ENCODE measurements around the gene ANKS3.

ANKS3 gene

DNA sequence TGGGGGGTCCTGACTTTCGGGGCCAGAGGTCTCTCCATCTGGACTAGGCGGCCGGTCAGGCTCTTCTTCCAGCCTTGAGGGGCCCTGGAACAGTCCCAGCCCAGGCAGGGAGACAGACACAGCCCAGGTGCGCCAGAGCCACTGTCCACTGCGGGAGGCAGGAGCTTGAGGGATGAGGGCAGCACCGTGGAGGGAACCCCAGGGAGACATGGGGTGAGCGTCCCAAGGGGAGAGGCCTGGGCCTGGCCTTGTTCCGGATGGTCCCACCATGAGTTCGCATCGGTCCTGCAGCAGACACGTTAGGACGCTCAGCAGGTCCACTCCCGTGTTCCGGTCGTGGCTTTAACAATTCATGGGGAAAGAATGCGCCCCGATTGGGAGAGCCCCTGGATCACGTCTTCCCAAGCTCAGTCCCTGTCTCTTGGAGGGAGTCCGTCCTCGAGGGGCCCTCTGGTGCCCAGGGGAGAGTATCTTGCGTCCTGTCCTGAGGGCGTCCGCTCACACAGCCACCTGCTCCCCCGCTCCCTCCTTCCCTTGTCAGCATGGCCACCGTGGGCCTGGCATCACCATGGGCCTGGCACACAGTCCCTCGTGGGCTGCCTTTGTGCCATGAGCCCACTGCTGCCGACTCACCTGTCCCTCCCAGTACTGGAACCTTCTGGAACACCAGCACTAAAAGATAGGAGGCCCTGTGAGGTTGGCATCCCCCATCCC lies 47.4 kb downstream of the ANKS3 start:
- no peaks in the 10 kb centered on the region for H3K27me3 ChIP-seq (ENCODE audit: insufficient read depth, low read length)
- H3K4me3 ChIP-seq (ENCODE audit: low read length) = no peak overlapping the region
- peaks cover 35% of the 10 kb centered on the region for H3K36me3 ChIP-seq (ENCODE audit: insufficient read depth, low read length)
- WGBS = 92% methylated on average over 27 of the region's 27 CpGs
- no peak overlapping the region; the same call in 1 of the 2 replicates for H3K9ac ChIP-seq (ENCODE audit: low read depth, low read length)
- no peaks in the 10 kb centered on the region for H3K9me3 ChIP-seq (ENCODE audit: insufficient read depth, low read depth, low read length)
- H3K27ac ChIP-seq (ENCODE audit: low read depth, low read length) = no peak overlapping the region
- H3K4me1 ChIP-seq (ENCODE audit: insufficient read depth, low read length) = no peaks in the 10 kb centered on the region

DNA sequence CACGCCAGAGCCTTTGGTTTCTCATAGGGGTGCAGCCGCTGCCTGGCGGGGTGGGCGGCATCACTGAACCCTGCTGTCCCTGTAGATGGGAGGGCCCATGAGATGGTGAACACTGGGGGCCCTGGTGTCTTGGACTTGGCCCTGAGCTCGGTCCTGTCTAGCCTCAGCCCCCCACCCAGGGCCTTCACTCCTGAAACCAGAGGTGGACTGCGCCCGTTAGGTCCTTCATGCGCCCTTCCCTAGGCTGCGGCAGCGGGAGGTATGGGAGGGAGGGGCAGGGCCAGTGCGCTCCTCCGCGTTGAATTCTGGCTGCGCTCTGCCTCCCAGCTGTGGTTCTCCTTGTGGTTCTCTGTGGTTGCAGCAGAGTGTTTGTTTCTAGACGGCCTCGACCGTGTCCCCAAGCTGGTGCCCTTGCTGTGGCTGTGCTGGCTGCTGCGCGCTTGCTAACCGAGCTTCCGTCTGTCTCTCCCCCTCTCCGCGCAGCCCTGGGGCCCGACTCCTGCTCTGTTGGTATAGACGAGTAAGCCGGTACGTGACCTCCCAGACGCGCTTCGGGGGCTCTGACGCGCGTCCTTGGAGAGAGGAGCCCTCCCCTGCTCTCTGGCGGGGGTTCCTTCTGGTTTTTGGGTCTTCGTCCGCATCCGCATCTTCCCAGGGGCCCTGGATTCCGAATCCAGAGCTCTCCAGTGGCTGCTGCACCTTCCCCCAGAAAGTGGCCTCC lies 48.1 kb downstream of the ANKS3 start:
- H3K9ac ChIP-seq (ENCODE audit: low read depth, low read length) = no peak overlapping the region
- no peaks in the 10 kb centered on the region for H3K9me3 ChIP-seq (ENCODE audit: insufficient read depth, low read depth, low read length)
- no peaks in the 10 kb centered on the region for H3K4me1 ChIP-seq (ENCODE audit: insufficient read depth, low read length)
- no peaks in the 10 kb centered on the region for H3K27me3 ChIP-seq (ENCODE audit: insufficient read depth, low read length)
- WGBS = 94% methylated on average over 38 of the region's 38 CpGs
- peaks cover 35% of the 10 kb centered on the region for H3K36me3 ChIP-seq (ENCODE audit: insufficient read depth, low read length)
- H3K4me3 ChIP-seq (ENCODE audit: low read length) = no peak overlapping the region
- H3K27ac ChIP-seq (ENCODE audit: low read depth, low read length) = no peak overlapping the region

GRCh38 chr16:4685292-4685691 lies 48.8 kb downstream of the ANKS3 start:
- WGBS = 94% methylated on average over 13 of the region's 13 CpGs
- H3K9ac ChIP-seq (ENCODE audit: low read depth, low read length) = no peak overlapping the region
- no peaks in the 10 kb centered on the region for H3K27me3 ChIP-seq (ENCODE audit: insufficient read depth, low read length)
- H3K4me1 ChIP-seq (ENCODE audit: insufficient read depth, low read length) = no peaks in the 10 kb centered on the region
- no peak overlapping the region for H3K27ac ChIP-seq (ENCODE audit: low read depth, low read length)
- no peak overlapping the region for H3K4me3 ChIP-seq (ENCODE audit: low read length)
- H3K9me3 ChIP-seq (ENCODE audit: insufficient read depth, low read depth, low read length) = no peaks in the 10 kb centered on the region
- peaks cover 35% of the 10 kb centered on the region for H3K36me3 ChIP-seq (ENCODE audit: insufficient read depth, low read length)

- Histone ChIP-seq H3K36me3 (ENCODE audit: insufficient read depth, low read length) (peaks cover 35% of the 10 kb centered on the region), H3K9ac (ENCODE audit: low read depth, low read length) (no peak overlapping the region)
- WGBS = 97% methylated on average over 13 of the region's 13 CpGs
These were observed 49.3 kb downstream of the ANKS3 start for GRCh38 chr16:4684763-4685162.

GRCh38 chr16:4684058-4684715 lies 49.9 kb downstream of the ANKS3 start:
- 96% methylated on average over 23 of the region's 23 CpGs for WGBS
- H3K9ac ChIP-seq (ENCODE audit: low read depth, low read length) = no peak overlapping the region
- H3K9me3 ChIP-seq (ENCODE audit: insufficient read depth, low read depth, low read length) = no peaks in the 10 kb centered on the region
- peaks cover 35% of the 10 kb centered on the region for H3K36me3 ChIP-seq (ENCODE audit: insufficient read depth, low read length)
- no peak overlapping the region for H3K4me3 ChIP-seq (ENCODE audit: low read length)
- no peaks in the 10 kb centered on the region for H3K27me3 ChIP-seq (ENCODE audit: insufficient read depth, low read length)
- H3K27ac ChIP-seq (ENCODE audit: low read depth, low read length) = no peak overlapping the region
- no peaks in the 10 kb centered on the region for H3K4me1 ChIP-seq (ENCODE audit: insufficient read depth, low read length)

More at GRCh38 chr16:4684763-4685162, 49.3 kb downstream of the ANKS3 start:
- H3K4me1 ChIP-seq (ENCODE audit: insufficient read depth, low read length) = no peaks in the 10 kb centered on the region
- H3K27me3 ChIP-seq (ENCODE audit: insufficient read depth, low read length) = no peaks in the 10 kb centered on the region
- H3K9me3 ChIP-seq (ENCODE audit: insufficient read depth, low read depth, low read length) = no peaks in the 10 kb centered on the region
- no peak overlapping the region for H3K4me3 ChIP-seq (ENCODE audit: low read length)
- H3K27ac ChIP-seq (ENCODE audit: low read depth, low read length) = no peak overlapping the region

GRCh38 chr16:4683255-4684057 lies 50.6 kb downstream of the ANKS3 start:
- no peaks in the 10 kb centered on the region for H3K4me1 ChIP-seq (ENCODE audit: insufficient read depth, low read length)
- H3K27ac ChIP-seq (ENCODE audit: low read depth, low read length) = peak overlapping the region; percentile 49; the same call in 1 of the 2 replicates
- H3K9ac ChIP-seq (ENCODE audit: low read depth, low read length) = no peak overlapping the region
- peaks cover 35% of the 10 kb centered on the region for H3K36me3 ChIP-seq (ENCODE audit: insufficient read depth, low read length)
- H3K27me3 ChIP-seq (ENCODE audit: insufficient read depth, low read length) = no peaks in the 10 kb centered on the region
- H3K9me3 ChIP-seq (ENCODE audit: insufficient read depth, low read depth, low read length) = no peaks in the 10 kb centered on the region
- 89% methylated on average over 17 of the region's 17 CpGs for WGBS
- no peak overlapping the region for H3K4me3 ChIP-seq (ENCODE audit: low read length)

DNA sequence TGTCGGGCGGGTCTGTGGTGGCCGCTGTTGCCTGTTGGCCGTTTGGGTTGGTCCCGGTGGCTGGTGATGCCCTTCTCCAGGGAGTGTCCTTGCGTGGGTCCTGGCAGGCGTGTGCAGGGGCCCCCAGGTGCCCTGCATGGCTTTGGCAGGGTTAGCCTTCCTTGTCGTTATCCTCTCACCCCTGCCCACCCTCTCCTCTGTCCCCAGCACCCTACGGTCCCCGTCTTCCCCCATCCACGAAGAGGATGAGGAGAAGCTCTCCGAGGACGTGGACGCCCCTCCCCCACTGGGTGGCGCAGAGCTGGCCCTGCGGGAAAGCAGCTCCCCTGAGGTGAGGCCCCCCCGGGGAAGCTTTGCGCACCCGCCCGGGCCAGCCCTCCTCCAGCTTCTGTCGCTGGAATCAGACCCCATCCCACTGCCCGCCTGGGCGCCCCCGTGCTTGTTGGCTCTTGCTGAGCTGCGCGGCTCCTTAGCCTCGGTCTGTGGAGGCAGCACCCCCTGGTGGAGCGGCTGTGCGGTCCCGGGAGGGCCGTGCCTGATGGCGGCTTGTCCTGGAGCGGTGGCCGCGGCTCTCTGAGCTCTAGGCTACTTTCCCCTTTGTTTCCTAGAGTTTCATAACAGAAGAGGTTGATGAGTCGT lies 51.3 kb downstream of the ANKS3 start:
- Histone ChIP-seq H3K4me1 (ENCODE audit: insufficient read depth, low read length) (no peaks in the 10 kb centered on the region), H3K4me3 (ENCODE audit: low read length) (no peak overlapping the region), H3K36me3 (ENCODE audit: insufficient read depth, low read length) (peaks cover 35% of the 10 kb centered on the region), H3K9ac (ENCODE audit: low read depth, low read length) (no peak overlapping the region), H3K9me3 (ENCODE audit: insufficient read depth, low read depth, low read length) (no peaks in the 10 kb centered on the region), H3K27me3 (ENCODE audit: insufficient read depth, low read length) (no peaks in the 10 kb centered on the region), H3K27ac (ENCODE audit: low read depth, low read length) (peak overlapping the region; percentile 49; the same call in 1 of the 2 replicates)
- WGBS = 79% methylated on average over 36 of the region's 36 CpGs

DNA sequence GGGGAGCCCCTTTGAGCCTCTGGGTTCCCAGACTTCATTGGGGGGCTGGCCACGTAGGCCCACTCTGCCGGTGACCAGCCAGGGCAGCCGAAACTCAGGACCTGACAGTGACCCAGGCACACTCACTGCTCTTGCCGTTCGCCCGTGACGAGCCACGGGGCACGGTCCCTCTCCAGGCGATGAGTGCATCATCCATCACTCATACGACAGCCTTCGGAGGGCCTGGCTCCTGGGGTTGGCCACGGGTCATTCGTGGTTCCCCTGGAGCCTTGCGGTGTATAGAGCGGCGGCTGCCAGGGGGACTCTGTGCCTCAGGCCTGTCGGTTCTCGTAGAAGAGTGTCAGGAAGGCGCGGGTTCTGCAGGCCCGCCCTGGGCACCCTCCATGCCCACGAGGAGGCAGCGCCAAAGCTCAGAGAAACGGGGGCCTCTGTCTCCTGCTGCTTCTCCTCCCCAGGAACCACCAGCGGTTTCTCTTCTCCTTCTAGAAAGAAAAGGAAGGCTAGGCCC lies 51.9 kb downstream of the ANKS3 start:
- Histone ChIP-seq H3K9me3 (ENCODE audit: insufficient read depth, low read depth, low read length) (no peaks in the 10 kb centered on the region), H3K9ac (ENCODE audit: low read depth, low read length) (no peak overlapping the region), H3K27ac (ENCODE audit: low read depth, low read length) (no peak overlapping the region), H3K4me1 (ENCODE audit: insufficient read depth, low read length) (no peaks in the 10 kb centered on the region), H3K36me3 (ENCODE audit: insufficient read depth, low read length) (peaks cover 39% of the 10 kb centered on the region), H3K27me3 (ENCODE audit: insufficient read depth, low read length) (no peaks in the 10 kb centered on the region), H3K4me3 (ENCODE audit: low read length) (no peak overlapping the region)
- 94% methylated on average over 26 of the region's 26 CpGs for WGBS

GRCh38 chr16:4681471-4682083 lies 52.5 kb downstream of the ANKS3 start:
- Histone ChIP-seq H3K4me3 (ENCODE audit: low read length) (no peak overlapping the region), H3K36me3 (ENCODE audit: insufficient read depth, low read length) (peaks cover 38% of the 10 kb centered on the region), H3K27me3 (ENCODE audit: insufficient read depth, low read length) (no peaks in the 10 kb centered on the region), H3K9ac (ENCODE audit: low read depth, low read length) (no peak overlapping the region), H3K4me1 (ENCODE audit: insufficient read depth, low read length) (no peaks in the 10 kb centered on the region), H3K9me3 (ENCODE audit: insufficient read depth, low read depth, low read length) (no peaks in the 10 kb centered on the region), H3K27ac (ENCODE audit: low read depth, low read length) (no peak overlapping the region)
- 95% methylated on average over 39 of the region's 39 CpGs for WGBS

Data from HUES64 (cell line).